ENCODE measurements around the gene KRT6A.

DNA sequence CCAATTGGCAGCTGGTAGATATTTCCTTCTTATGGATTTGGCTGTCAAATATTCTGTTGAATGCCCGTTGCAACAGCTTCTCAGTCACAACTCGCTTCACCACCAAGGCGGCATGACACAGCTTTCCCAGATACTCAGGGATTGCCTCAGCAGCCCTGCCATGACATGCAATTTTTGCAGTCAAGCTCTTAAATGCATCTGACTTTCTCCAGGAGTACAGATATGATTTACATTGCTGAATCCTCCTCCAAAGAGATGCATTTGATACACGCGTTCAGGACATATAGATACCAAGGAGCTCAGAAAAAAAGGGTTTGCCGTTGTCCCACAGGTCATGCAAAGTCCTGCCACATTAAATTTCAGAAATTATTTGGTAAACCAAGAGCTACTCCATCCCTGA is 20.7 kb upstream of the KRT6A start:
- no peak for TF ChIP-seq REST (IDR thresholded peaks at IDR 0.05; ENCODE audit: low read depth)
- TF ChIP-seq EP300 (IDR thresholded peaks at IDR 0.05; ENCODE audit: borderline replicate concordance) = no peak
- no peak for TF ChIP-seq TAF1 (IDR thresholded peaks at IDR 0.05; ENCODE audit: low read depth)
- no peak for TF ChIP-seq TEAD4 (IDR thresholded peaks at IDR 0.05)
- no peak for TF ChIP-seq RAD21 (IDR thresholded peaks at IDR 0.05; ENCODE audit: low read depth)
- no peak for TF ChIP-seq NFIC (IDR thresholded peaks at IDR 0.05)
- TF ChIP-seq CREB1 (IDR thresholded peaks at IDR 0.05; ENCODE audit: low read depth) = no peak
- TF ChIP-seq, protein P1, sequence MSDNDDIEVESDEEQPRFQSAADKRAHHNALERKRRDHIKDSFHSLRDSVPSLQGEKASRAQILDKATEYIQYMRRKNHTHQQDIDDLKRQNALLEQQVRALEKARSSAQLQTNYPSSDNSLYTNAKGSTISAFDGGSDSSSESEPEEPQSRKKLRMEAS (IDR thresholded peaks at IDR 0.05) = no peak
- TF ChIP-seq, protein P2, sequence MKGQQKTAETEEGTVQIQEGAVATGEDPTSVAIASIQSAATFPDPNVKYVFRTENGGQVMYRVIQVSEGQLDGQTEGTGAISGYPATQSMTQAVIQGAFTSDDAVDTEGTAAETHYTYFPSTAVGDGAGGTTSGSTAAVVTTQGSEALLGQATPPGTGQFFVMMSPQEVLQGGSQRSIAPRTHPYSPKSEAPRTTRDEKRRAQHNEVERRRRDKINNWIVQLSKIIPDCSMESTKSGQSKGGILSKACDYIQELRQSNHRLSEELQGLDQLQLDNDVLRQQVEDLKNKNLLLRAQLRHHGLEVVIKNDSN (IDR thresholded peaks at IDR 0.05) = no peak
- TF ChIP-seq CEBPB (IDR thresholded peaks at IDR 0.05) = no peak
- TF ChIP-seq YY1 (IDR thresholded peaks at IDR 0.05; ENCODE audit: low read depth) = no peak
